Renal cortex interstitium (tissue), 11 donors: ENCODE measurements around the gene SRBD1. TPM values are rescaled to one million over a fixed set of nuclear protein-coding genes. Genes with fewer than 3 reads are reported as not detected.

ENCODE experiments used
- DNase-seq, 11 donors: peaks; one replicate each; pipeline ENCODE4 v3.0.0-alpha.2; 2013; ENCODE audit warnings: low read depth in 9 of 11, low spot score in 4 of 11; ENCODE audit errors: extremely low read depth in 1 of 11
- polyA plus RNA-seq, 3 donors: library from polyadenylated mRNA; unstranded; fragments of 120-200 nt; gene quantifications; one replicate each; pipeline ENCODE4 v1.2.1, GENCODE V29; 2013; ENCODE audit not compliant: insufficient read length in 3 of 3

SRBD1 gene
- polyA plus RNA-seq, 3 donors, result 20.8 to 26.9 (median 23.9) TPM

- DNase-seq, result peak in 6 of 11 donors; percentile 38 to 71 (median 63)
These were observed 32.8 kb upstream of the SRBD1 start for GRCh38 chr2:45643543-45644542.

GRCh38 chr2:45643095-45643494 lies 32.0 kb upstream of the SRBD1 start:
- no peak for DNase-seq

- DNase-seq, result no peak
These were observed 29.5 kb upstream of the SRBD1 start for GRCh38 chr2:45640576-45640975.

GRCh38 chr2:45637440-45637839 lies 26.4 kb upstream of the SRBD1 start:
- no peak for DNase-seq

- DNase-seq, result no peak
These were observed 24.9 kb upstream of the SRBD1 start for GRCh38 chr2:45636008-45636407.

GRCh38 chr2:45634223-45634622 lies 23.2 kb upstream of the SRBD1 start:
- DNase-seq, result no peak

- DNase-seq, result no peak
These were observed 20.9 kb upstream of the SRBD1 start for GRCh38 chr2:45631955-45632354.

- no peak for DNase-seq
These were observed 20.3 kb upstream of the SRBD1 start for GRCh38 chr2:45631319-45631718.

GRCh38 chr2:45629971-45630370 lies 18.9 kb upstream of the SRBD1 start:
- no peak for DNase-seq

GRCh38 chr2:45627911-45628310 lies 16.8 kb upstream of the SRBD1 start:
- no peak for DNase-seq

GRCh38 chr2:45626387-45627221 lies 15.5 kb upstream of the SRBD1 start:
- DNase-seq, result no peak

- DNase-seq, result no peak
These were observed 14.8 kb upstream of the SRBD1 start for GRCh38 chr2:45625824-45626223.

- no peak for DNase-seq
These were observed 12.0 kb upstream of the SRBD1 start for GRCh38 chr2:45623098-45623497.

- DNase-seq, result no peak
These were observed 11.4 kb upstream of the SRBD1 start for GRCh38 chr2:45622336-45623075.

GRCh38 chr2:45617496-45617895 lies 6.4 kb upstream of the SRBD1 start:
- no peak for DNase-seq

- no peak for DNase-seq
These were observed 5.8 kb upstream of the SRBD1 start for GRCh38 chr2:45616658-45617411.

GRCh38 chr2:45614871-45615415 lies 3.9 kb upstream of the SRBD1 start:
- DNase-seq, result no peak

- DNase-seq, result no peak
These were observed 3.3 kb upstream of the SRBD1 start for GRCh38 chr2:45614330-45614729.
